Measurements from ENCODE around the gene PMCH.

GRCh38 chr12:102234599-102234998, 37.0 kb upstream of the PMCH start:
- no peak for TF ChIP-seq CTCF (IDR thresholded peaks at IDR 0.05; ENCODE audit: extremely low read depth in 1 of 2, insufficient read depth in 1 of 2, low read depth in 1 of 2, low read length in 2 of 2)
- TF ChIP-seq EZH2 (IDR thresholded peaks at IDR 0.05; ENCODE audit: borderline replicate concordance, low read depth, low read length, severe bottlenecking) = no peak
- no peak for TF ChIP-seq POLR2A (IDR thresholded peaks at IDR 0.05; ENCODE audit: low read depth, low read length)
- no peak for TF ChIP-seq GATA2 (IDR thresholded peaks at IDR 0.05; ENCODE audit: insufficient read depth, insufficient read length, low read depth, low read length)
